ENCODE results near the gene PDGFRB. TPM values are rescaled to one million over a fixed set of nuclear protein-coding genes. Genes with fewer than 3 reads are reported as not detected.

PDGFRB gene
- total and polyA plus RNA-seq, 9 of the 15 experiments (the other 6 are each of a cell fraction or from before 2014, with no cell fraction given), result 0.01 to 1.5 (median 0.09) TPM; not detected in 3

DNA sequence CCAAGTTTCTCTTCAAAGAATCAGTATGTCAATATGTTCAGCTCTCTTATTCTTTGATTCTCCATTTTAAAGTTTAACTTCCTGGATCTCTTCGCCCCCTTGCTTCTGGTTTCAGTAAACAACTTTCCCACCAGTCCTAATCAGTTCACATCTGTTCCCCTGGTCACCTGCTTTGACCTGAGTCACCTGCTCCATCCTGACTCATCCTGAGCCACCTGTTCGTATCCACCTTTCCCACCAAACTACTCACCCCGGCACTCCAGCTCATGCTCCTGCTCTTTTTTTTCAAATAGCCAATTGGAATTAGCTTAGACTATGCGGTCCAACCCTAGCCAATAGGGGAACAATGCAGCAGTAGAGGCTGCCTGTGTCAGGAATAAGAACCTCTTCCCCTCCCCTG, 45.7 kb downstream of the PDGFRB start:
- Histone ChIP-seq H3K4me2 (ENCODE audit: insufficient read depth, low read length) (no peak overlapping the region), H4K20me1 (replicated peaks; ENCODE audit: control insufficient read depth, insufficient read depth, low read length) (0 out of 2 replicates have a peak, but pooled peaks cover 4% of the 10 kb centered on the region), H3K4me3 (no peak overlapping the region), H2AFZ (ENCODE audit: low read depth, low read length) (no peak overlapping the region), H3K4me1 (replicated peaks in 1 of 2; ENCODE audit: control insufficient read depth in 2 of 2, insufficient read depth in 2 of 2, low read length in 2 of 2) (peaks cover 4 to 18% of the 10 kb centered on the region in 2 experiments; a peak in 4 of 5 replicates), H3K9me3 (replicated peaks; ENCODE audit: control insufficient read depth, insufficient read depth, low read depth, low read length) (no peaks in the 10 kb centered on the region), H3K9me1 (ENCODE audit: control insufficient read depth, insufficient read depth, low read length) (no peaks in the 10 kb centered on the region), H3K27me3 (ENCODE audit: control insufficient read depth in 2 of 2, insufficient read depth in 2 of 2, low read length in 2 of 2) (no peaks in the 10 kb centered on the region), H3K9ac (ENCODE audit: insufficient read depth in 1 of 2, low read depth in 2 of 2, low read length in 2 of 2) (no peak overlapping the region), H3K27ac (ENCODE audit: extremely low read depth, low read depth, low read length) (no peak overlapping the region), H3K36me3 (ENCODE audit: control insufficient read depth, insufficient read depth, low read length) (no peaks in the 10 kb centered on the region), H3K79me2 (ENCODE audit: control insufficient read depth, insufficient read depth, low read length) (no peaks in the 10 kb centered on the region)
- ATAC-seq (no peak), DNase-seq (ENCODE audit: extremely low read depth in 1 of 4, low spot score in 3 of 4) (peak in 2 of 4 experiments; percentile 8 to 9), FAIRE-seq (peak; percentile 60)
- WGBS (ENCODE audit: insufficient coverage, low coverage, missing lambda C conversion rate), result 4% methylated on average over 4 of the region's 4 CpGs
- CTCF ChIA-PET (ENCODE audit: low intra/inter-chr PET ratio), result no interaction called here
- intact Hi-C loops (cut with micrococcal nuclease) (loop anchor here (10.0 kb wide), 2 partner anchors 85 to 805 kb away; no protein-coding TSS in a partner anchor), in situ Hi-C loops (cut with MboI) (no loop called here)
- POLR2A ChIA-PET, result interaction anchor here (0.6 to 1.4 kb wide), 2 partner anchors 13 to 28 kb away, joined by 3 read pairs; no protein-coding TSS in a partner anchor
- no TSS peak for BruUV-seq (replicated peaks)
- TF ChIP-seq MTA2 (IDR thresholded peaks at IDR 0.05; ENCODE audit: low read depth) (0 out of 2 replicates have a peak, but pooled peaks have one; percentile 16), CBFA2T2 (conservative IDR thresholded peaks at IDR 0.05) (peak; percentile 71), CBFA2T3 (IDR thresholded peaks at IDR 0.05) (peak; percentile 75), TCF3 (CRISPR knock-in tag; IDR thresholded peaks at IDR 0.05) (peak; percentile 55), ZFP30 (CRISPR knock-in tag; IDR thresholded peaks at IDR 0.05; ENCODE audit: borderline replicate concordance) (no peak), NFE2 (IDR thresholded peaks at IDR 0.05; ENCODE audit: low read depth) (peak; percentile 17; the same call in 1 of the 2 replicates), L3MBTL2 (IDR thresholded peaks at IDR 0.05) (0 out of 2 replicates have a peak, but pooled peaks have one; percentile 33), POLR2AphosphoS2 (IDR thresholded peaks at IDR 0.05; ENCODE audit: low read length) (no peak), NFYB (IDR thresholded peaks at IDR 0.05; ENCODE audit: extremely low read depth, insufficient read length) (peak; percentile 3), SP1 (CRISPR knock-in tag; IDR thresholded peaks at IDR 0.05) (no peak), POLR2B (IDR thresholded peaks at IDR 0.05; ENCODE audit: low read depth, partially characterized antibody) (no peak), CXXC5 (CRISPR knock-in tag; IDR thresholded peaks at IDR 0.05) (no peak), TEAD4 (IDR thresholded peaks at IDR 0.05; ENCODE audit: low read length) (peak; percentile 25; the same call in 1 of the 2 replicates), TEAD4 (CRISPR knock-in tag; IDR thresholded peaks at IDR 0.05; ENCODE audit: borderline replicate concordance) (no peak), ATF3 (IDR thresholded peaks at IDR 0.05) (peak; percentile 49), ATF3 (CRISPR knock-in tag; conservative IDR thresholded peaks at IDR 0.05) (no peak), BHLHE40 (IDR thresholded peaks at IDR 0.05; ENCODE audit: low read length) (0 out of 2 replicates have a peak, but pooled peaks have one; percentile 32), ARID1B (IDR thresholded peaks at IDR 0.05) (peak; percentile 68), SMARCE1 (IDR thresholded peaks at IDR 0.05) (0 out of 2 replicates have a peak, but pooled peaks have one; percentile 46), SMARCA4 (IDR thresholded peaks at IDR 0.05) (peak; percentile 24; the same call in 1 of the 2 replicates), MTA1 (IDR thresholded peaks at IDR 0.05; ENCODE audit: borderline replicate concordance) (0 out of 2 replicates have a peak, but pooled peaks have one; percentile 34), ZNF146 (CRISPR knock-in tag; IDR thresholded peaks at IDR 0.05; ENCODE audit: unreplicated experiment) (no peak), DPF2 (IDR thresholded peaks at IDR 0.05) (peak; percentile 61), FOSL1 (tag; conservative IDR thresholded peaks at IDR 0.05) (peak; percentile 57), CTBP1 (IDR thresholded peaks at IDR 0.05; ENCODE audit: borderline replicate concordance) (0 out of 2 replicates have a peak, but pooled peaks have one; percentile 65), FOXK2 (conservative IDR thresholded peaks at IDR 0.05 in 1 of 2, IDR thresholded peaks at IDR 0.05 in 1 of 2; ENCODE audit: low read depth in 2 of 2) (peak in 1 of 2 experiments; percentile 54; a peak in 2 of 4 replicates), JUND (IDR thresholded peaks at IDR 0.05; ENCODE audit: borderline replicate concordance, low read depth, low read length) (peak; percentile 24; the same call in 1 of the 2 replicates), JUND (tag; IDR thresholded peaks at IDR 0.05; ENCODE audit: borderline replicate concordance, low read depth, low read length) (no peak)
